Heart right ventricle (tissue), 16 donors: ENCODE results near the gene ELMO1. TPM values are rescaled to one million over a fixed set of nuclear protein-coding genes. Genes with fewer than 3 reads are reported as not detected.

Source experiments
- ATAC-seq, 8 donors: fragments of 200-7000 bp; cut with Tn5 transposase; one replicate each; pipeline ENCODE4 v1.9.1; 2020; ENCODE audit warnings: mild to moderate bottlenecking in 8 of 8, moderate library complexity in 8 of 8, moderate number of reproducible peaks in 1 of 8
- DNase-seq, 2 donors: peaks; one replicate each; pipeline ENCODE4 v3.0.0-alpha.2; 2020
- H3K27ac ChIP-seq, 10 donors: fragments of 200-600 bp; sonication (generic) in 2 of 10; one replicate each; pipeline versions ENCODE4 v1.5.0 to v1.8.0; 2020 to 2022; ENCODE audit warnings: mild to moderate bottlenecking in 3 of 10
- H3K27me3 ChIP-seq, 7 donors: fragments of 200-600 bp; one replicate each; pipeline ENCODE4 v1.8.0; 2021 to 2022; ENCODE audit warnings: mild to moderate bottlenecking in 2 of 7
- H3K36me3 ChIP-seq, 9 donors: fragments of 200-600 bp; sonication (generic) in 1 of 9; one replicate each; pipeline versions ENCODE4 v1.5.0 to v1.8.0; 2020 to 2022; ENCODE audit warnings: mild to moderate bottlenecking in 2 of 9
- H3K4me1 ChIP-seq, 9 donors: fragments of 200-600 bp; sonication (generic) in 1 of 9; one replicate each; pipeline versions ENCODE4 v1.5.0 to v1.8.0; 2020 to 2022; ENCODE audit warnings: mild to moderate bottlenecking in 4 of 9
- H3K4me3 ChIP-seq, 10 donors: fragments of 200-600 bp; sonication (generic) in 2 of 10; one replicate each; pipeline versions ENCODE4 v1.5.0 to v1.8.0; 2020 to 2022; ENCODE audit warnings: mild to moderate bottlenecking in 7 of 10, moderate library complexity in 2 of 10
- H3K9me3 ChIP-seq, 11 donors: fragments of 200-600 bp in 10 of 11; sonication (generic) in 2 of 11; one replicate each; pipeline versions ENCODE4 v1.5.0 to v1.8.0; 2013 to 2022; ENCODE audit warnings: mild to moderate bottlenecking in 2 of 11, control low read depth in 1 of 11, moderate library complexity in 1 of 11
- WGBS, 2 donors: extraction: QIAGEN DNeasy Blood & Tissue Kit; methylation state at CpG; one replicate each; pipeline ENCODE4 v1.1.7; 2013; ENCODE audit warnings: inconsistent platforms in 1 of 2; 5-methylcytosine and 5-hydroxymethylcytosine counted together
- intact Hi-C, 10 donors: fragments of 100-400 bp; cut with DNase I; formaldehyde crosslinking; loops; one replicate each; pipeline versions ENCODE4 v1.11.1 to v1.14.2; 2022
- polyA plus RNA-seq, 2 donors: library from polyadenylated mRNA; stranded (reverse); fragments of 200-250 nt; gene quantifications; one replicate each; pipeline ENCODE4 v1.2.3, GENCODE V29; 2013
- total RNA-seq, 10 donors: library from RNA; stranded (reverse); fragmentation: NEBNext Ultra II Directional in 3 of 10; extraction: Animal tissue kit (Norgen Biotek cat#: 25700) in 3 of 10; gene quantifications; one replicate each; pipeline versions ENCODE4 v1.2.1 to v1.2.4, GENCODE V29; 2021 to 2023
- TF ChIP-seq, protein P1 (sequence below), 9 donors: fragments of 200-600 bp; sonication (generic) in 2 of 9; IDR thresholded peaks; one replicate each; pipeline versions ENCODE4 v1.5.0 to v1.8.0; 2021 to 2022; ENCODE audit warnings: antibody characterized with exemption in 9 of 9, mild to moderate bottlenecking in 5 of 9, moderate library complexity in 1 of 9
- donor health status: Arrhythmogenic right ventricular cardiomyopathy.
- donor health status: ischemic (EF 13 %, LVEDD 7.1; RV severe dilation, severe dysfunction).
- donor health status: healthy with polysubstance abuse.
- donor health status: DM: no; HTN: yes; CAD: no.
- donor health status: DM: no; HTN: no; CAD: no.
- donor health status: ischemic (EF 25% LVEDD 6.9; RV normal size, moderate dysfunction).
- donor health status: ischemic (EF 25% LVEDD 5.7; RV mildly dilated, moderate dysfunction).
- donor health status: healthy.
- donor health status: DM: yes; HTN: yes; CAD: no.
- donor health status: Ischemic cardiomyopathy.
- donor health status: ischemic (EF 35%, LVEDD 5.7; RV mildly dilated, moderate dysfunction).
- donor health status: nonischemic (EF 11% LVEDD 7.7; RV severe dilation, severe dysfunction).
- donor health status: DM: yes; HTN: yes; CAD: no.
- donor health status: PGD.
- donor health status: ischemic (EF 29% LVEDD 5.4; RV normal size, mild dysfunction).
- donor health status: nonischemic (EF 23%, LVEDD 6.1; RV moderate dilation, normal function).

The ELMO1 gene
- total and polyA plus RNA-seq, 12 donors: 8.5 to 18.0 (median 13.9) TPM

DNA sequence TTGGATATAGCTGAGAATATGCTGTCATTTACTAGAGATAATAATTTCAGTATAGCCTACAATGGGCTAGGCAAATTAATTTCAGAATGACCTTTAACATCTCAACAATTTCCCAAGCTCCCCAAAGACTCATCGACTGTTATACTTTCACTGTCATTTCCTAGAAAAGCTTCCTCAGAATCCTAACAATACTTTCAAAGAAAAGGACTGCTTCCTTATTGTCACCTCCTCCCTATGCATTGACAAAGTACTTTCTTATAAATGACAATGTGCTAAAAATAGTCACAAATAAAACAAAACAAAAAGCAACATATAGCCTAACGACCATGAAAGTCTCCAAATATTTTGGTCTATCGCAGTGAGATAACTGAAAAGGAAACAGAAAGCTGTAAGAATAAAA lies 272.6 kb downstream of the ELMO1 start:
- ATAC-seq: no peak
- H3K4me1 ChIP-seq: no peaks in the 10 kb centered on the region
- H3K27ac ChIP-seq: no peak overlapping the region
- intact Hi-C loops: loop anchor here in 1 of 10 donors (5.0 kb wide), 1 partner anchor 199 kb away; no protein-coding TSS in a partner anchor
- no peak overlapping the region for H3K4me3 ChIP-seq
- H3K9me3 ChIP-seq: no peaks in the 10 kb centered on the region
- no peaks in the 10 kb centered on the region for H3K27me3 ChIP-seq
- WGBS, 2 donors: 46 to 66% methylated on average over 3 of the region's 3 CpGs
- TF ChIP-seq, protein P1, sequence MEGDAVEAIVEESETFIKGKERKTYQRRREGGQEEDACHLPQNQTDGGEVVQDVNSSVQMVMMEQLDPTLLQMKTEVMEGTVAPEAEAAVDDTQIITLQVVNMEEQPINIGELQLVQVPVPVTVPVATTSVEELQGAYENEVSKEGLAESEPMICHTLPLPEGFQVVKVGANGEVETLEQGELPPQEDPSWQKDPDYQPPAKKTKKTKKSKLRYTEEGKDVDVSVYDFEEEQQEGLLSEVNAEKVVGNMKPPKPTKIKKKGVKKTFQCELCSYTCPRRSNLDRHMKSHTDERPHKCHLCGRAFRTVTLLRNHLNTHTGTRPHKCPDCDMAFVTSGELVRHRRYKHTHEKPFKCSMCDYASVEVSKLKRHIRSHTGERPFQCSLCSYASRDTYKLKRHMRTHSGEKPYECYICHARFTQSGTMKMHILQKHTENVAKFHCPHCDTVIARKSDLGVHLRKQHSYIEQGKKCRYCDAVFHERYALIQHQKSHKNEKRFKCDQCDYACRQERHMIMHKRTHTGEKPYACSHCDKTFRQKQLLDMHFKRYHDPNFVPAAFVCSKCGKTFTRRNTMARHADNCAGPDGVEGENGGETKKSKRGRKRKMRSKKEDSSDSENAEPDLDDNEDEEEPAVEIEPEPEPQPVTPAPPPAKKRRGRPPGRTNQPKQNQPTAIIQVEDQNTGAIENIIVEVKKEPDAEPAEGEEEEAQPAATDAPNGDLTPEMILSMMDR (IDR thresholded peaks at IDR 0.05): no peak
- DNase-seq: no peak
- H3K36me3 ChIP-seq: peaks cover 0 to 6% (median 0%) of the 10 kb centered on the region in 9 donors

DNA sequence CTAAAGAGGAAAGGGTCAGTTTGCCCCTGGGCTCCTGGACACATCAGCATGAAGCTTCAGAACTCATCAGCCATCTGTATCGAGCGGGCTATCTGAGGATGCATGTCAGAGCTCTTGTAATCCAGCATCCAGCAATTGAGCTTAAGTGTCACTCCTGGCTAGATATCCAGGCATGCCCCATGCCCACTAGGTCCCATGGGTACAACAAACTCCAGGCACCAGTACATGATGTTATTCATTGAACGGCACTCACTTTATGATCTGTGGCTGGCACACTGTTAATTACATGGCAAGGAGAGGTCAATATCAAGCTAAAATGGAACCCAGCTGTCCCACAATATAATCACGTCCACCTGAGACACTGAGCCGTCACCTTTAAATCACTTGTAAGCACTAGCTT lies 274.2 kb downstream of the ELMO1 start:
- H3K27ac ChIP-seq: no peak overlapping the region
- 81% methylated on average over 5 of the region's 5 CpGs for WGBS, 2 donors
- H3K9me3 ChIP-seq: no peaks in the 10 kb centered on the region
- TF ChIP-seq, protein P1 (IDR thresholded peaks at IDR 0.05): no peak
- ATAC-seq (no peak), DNase-seq (no peak)
- H3K27me3 ChIP-seq: no peaks in the 10 kb centered on the region
- H3K36me3 ChIP-seq: peaks cover 0 to 17% (median 3%) of the 10 kb centered on the region in 9 donors
- H3K4me1 ChIP-seq: no peaks in the 10 kb centered on the region
- H3K4me3 ChIP-seq: no peak overlapping the region
- intact Hi-C loops: no loop called here

DNA sequence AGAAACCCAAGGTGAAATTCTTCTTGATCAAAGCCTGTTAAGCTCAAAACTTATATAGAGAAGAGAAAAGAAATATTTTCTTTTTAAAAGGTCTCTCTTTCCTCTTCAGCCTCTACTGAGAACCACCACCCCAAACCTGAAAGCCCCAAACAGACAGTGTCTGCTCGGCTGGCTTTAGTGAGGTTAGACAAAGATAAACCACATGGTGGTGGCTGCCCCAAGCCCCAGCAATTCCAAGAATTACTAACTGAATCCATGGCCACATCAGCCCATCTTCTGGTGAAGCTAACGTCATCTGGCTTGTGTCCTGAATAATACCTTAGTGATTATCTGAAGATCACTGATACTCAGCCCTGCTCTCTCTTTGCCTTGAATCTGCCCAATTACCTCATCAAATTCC lies 275.0 kb downstream of the ELMO1 start:
- Histone ChIP-seq H3K36me3 (peaks cover 0 to 25% (median 6%) of the 10 kb centered on the region in 9 donors), H3K27ac (no peak overlapping the region), H3K27me3 (no peaks in the 10 kb centered on the region), H3K9me3 (no peaks in the 10 kb centered on the region), H3K4me1 (no peaks in the 10 kb centered on the region), H3K4me3 (no peak overlapping the region)
- 84 to 91% methylated on average over 2 of the region's 2 CpGs for WGBS, 2 donors
- no peak for DNase-seq
- intact Hi-C loops: no loop called here
- ATAC-seq: no peak
- TF ChIP-seq, protein P1 (IDR thresholded peaks at IDR 0.05): no peak

DNA sequence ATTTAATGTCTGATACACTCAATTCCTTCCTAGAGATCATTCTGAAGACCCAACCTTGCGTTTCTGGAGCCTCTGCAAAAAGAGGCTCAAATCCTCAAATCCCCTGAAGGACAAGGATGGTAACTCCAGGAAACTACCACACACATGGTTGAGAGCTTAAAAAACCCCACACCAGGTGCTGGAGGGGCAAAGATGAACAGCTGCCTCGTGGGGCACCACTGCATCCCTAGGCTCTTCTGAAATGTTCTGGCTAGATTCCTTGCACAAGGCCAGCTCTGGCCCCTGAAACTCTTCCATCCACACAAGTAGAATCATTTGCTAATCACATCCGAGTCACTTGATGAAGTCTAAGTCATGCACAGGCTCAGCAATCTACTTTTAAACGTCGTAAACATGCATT lies 286.6 kb downstream of the ELMO1 start:
- DNase-seq (no peak), ATAC-seq (no peak)
- Histone ChIP-seq H3K27ac (no peak overlapping the region), H3K4me1 (no peaks in the 10 kb centered on the region), H3K36me3 (no peaks in the 10 kb centered on the region), H3K27me3 (no peaks in the 10 kb centered on the region), H3K9me3 (peaks cover 0 to 14% (median 0%) of the 10 kb centered on the region in 11 donors), H3K4me3 (no peak overlapping the region)
- intact Hi-C loops: no loop called here
- TF ChIP-seq, protein P1 (IDR thresholded peaks at IDR 0.05): no peak
- WGBS, 2 donors: 60 to 63% methylated on average over 5 of the region's 5 CpGs
